Fibroblast of pulmonary artery (primary cell): ENCODE measurements around the gene TSPAN9.

Experiments used
- DNase-seq: peaks from one replicate; pipeline ENCODE4 v3.0.0-alpha.2; 2010; ENCODE audit warnings: low read depth
- H3K4me3 ChIP-seq: replicated peaks from 2 replicates; pipeline ENCODE4 v1.5.1; 2011; ENCODE audit warnings: low read depth, mild to moderate bottlenecking, control low read depth, low read length, moderate library complexity
- TF ChIP-seq, protein P1 (sequence below): IDR thresholded peaks from 2 replicates; pipeline ENCODE4 v1.5.1; 2011; ENCODE audit warnings: mild to moderate bottlenecking, control low read depth, low read length, inconsistent platforms; ENCODE audit errors: missing control alignments

TSPAN9 gene

DNA sequence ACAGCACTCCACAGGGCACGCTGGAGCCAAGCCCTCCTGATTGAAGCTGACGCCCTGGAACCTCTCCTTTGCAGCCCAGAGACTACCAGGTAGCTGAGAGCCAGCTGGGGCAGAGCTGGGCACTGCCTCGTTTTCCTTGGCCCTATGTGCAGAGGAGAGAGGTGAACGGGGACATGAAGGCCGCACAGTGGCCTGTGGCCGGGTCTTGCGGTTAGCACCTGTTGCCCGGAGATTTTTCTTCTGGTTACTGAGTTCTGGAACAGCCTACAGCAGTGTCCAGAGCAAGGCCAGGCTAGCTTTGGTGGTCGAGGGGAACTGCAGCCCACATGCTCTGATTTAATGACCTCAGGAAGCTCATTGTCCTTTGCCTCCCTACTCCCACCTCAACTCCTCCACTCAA is 212.5 kb downstream of the TSPAN9 start:
- no peak overlapping the region for H3K4me3 ChIP-seq
- TF ChIP-seq, protein P1, sequence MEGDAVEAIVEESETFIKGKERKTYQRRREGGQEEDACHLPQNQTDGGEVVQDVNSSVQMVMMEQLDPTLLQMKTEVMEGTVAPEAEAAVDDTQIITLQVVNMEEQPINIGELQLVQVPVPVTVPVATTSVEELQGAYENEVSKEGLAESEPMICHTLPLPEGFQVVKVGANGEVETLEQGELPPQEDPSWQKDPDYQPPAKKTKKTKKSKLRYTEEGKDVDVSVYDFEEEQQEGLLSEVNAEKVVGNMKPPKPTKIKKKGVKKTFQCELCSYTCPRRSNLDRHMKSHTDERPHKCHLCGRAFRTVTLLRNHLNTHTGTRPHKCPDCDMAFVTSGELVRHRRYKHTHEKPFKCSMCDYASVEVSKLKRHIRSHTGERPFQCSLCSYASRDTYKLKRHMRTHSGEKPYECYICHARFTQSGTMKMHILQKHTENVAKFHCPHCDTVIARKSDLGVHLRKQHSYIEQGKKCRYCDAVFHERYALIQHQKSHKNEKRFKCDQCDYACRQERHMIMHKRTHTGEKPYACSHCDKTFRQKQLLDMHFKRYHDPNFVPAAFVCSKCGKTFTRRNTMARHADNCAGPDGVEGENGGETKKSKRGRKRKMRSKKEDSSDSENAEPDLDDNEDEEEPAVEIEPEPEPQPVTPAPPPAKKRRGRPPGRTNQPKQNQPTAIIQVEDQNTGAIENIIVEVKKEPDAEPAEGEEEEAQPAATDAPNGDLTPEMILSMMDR: no peak
- no peak for DNase-seq

GRCh38 chr12:3291939-3292338 is 214.8 kb downstream of the TSPAN9 start:
- no peak for DNase-seq

GRCh38 chr12:3292677-3293412 is 215.7 kb downstream of the TSPAN9 start:
- no peak overlapping the region for H3K4me3 ChIP-seq
- TF ChIP-seq, protein P1: no peak
- DNase-seq: no peak

More at GRCh38 chr12:3291939-3292338, 214.8 kb downstream of the TSPAN9 start:
- no peak overlapping the region for H3K4me3 ChIP-seq
- TF ChIP-seq, protein P1: no peak

DNA sequence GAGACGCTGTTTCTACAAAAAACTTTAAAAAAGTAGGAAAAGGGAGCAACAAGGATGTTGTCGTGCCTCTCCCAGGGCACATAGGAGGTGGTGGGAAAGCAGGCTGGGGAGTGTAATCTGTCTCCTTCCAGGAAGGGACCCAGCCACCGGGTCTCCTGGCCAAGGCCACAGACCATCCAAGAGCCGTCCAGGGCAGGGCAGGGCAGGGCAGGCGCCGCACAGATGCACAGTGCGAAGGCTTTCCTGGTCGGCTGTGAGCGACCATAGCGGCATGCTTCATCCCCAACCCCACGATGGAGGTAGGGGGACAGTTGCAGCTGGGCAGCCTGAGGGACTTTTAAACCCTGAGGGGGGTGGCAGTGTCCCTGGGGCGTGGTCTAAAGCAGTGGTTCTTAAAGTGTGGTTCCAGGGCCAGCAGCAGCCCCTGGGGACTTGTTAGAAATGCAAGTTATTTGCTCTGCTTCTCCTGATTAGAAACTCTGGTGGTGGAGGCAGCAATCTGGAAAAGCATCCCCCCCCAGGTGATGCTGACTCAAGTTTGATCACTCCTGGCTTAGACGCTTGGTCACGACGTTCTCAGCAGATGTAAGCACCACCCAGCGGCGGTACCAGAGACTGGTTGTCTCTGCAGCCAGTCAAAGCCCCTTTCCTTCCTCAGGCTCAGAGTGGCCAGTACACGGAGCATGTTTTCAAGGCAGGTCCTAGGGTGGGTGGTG is 216.4 kb downstream of the TSPAN9 start:
- peak; percentile 33 for DNase-seq
- TF ChIP-seq, protein P1: peak; percentile 12
- H3K4me3 ChIP-seq: no peak overlapping the region

DNA sequence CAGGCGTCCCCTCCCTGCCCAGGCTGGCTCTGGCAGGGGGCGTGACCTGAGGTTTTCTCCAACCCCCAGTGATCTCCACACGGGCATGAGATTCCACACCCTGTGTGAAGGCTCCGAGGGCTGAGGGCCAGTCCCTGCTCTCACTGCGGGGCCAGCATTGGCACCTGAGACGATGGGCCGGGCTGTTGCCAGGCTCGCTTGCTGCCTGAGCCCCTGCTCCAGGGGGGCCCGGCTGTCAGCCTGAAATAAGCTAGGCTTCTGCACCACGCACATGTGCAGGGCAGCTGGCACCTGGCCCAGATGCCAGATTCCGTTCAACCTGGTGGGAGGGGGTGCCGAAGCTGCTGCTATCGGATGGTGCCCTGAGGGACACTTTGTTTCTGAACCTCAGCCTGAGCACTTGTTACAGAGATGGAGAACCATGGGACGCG is 217.3 kb downstream of the TSPAN9 start:
- H3K4me3 ChIP-seq: no peak overlapping the region
- no peak for DNase-seq
- TF ChIP-seq, protein P1: no peak

DNA sequence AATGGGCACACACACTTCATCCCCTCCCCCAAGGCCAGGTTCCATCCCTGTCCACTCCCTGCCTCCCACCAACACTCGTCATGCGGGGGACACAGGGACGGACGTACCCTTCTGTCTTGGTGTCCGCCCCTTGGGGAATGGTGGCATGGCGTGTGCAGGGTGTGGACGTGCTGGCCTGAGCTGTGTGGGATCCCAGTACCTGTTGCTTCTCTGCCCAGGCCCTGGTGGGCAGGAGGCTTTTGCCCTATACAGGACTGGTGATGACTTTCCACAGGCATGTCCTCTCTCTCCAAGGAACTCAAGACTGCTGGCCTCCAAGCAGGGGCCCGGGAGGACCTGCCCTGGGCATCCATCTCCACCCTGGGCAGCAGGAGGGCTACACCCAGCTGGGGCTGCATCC is 218.0 kb downstream of the TSPAN9 start:
- DNase-seq: no peak
- TF ChIP-seq, protein P1: no peak
- no peak overlapping the region for H3K4me3 ChIP-seq
